GM19467 (cell line): ENCODE data around the gene PPP1R9A.

ENCODE experiments used
- ATAC-seq: cut with Tn5 transposase; IDR thresholded peaks from one replicate; pipeline ENCODE4 v1.9.1; 2021; ENCODE audit warnings: mild to moderate bottlenecking, moderate library complexity; ENCODE audit not compliant: unreplicated experiment

Gene PPP1R9A

GRCh38 chr7:95311389-95311788 lies 404.0 kb downstream of the PPP1R9A start:
- ATAC-seq = no peak

GRCh38 chr7:95312561-95312960 lies 405.2 kb downstream of the PPP1R9A start:
- ATAC-seq = no peak

- ATAC-seq = peak; percentile 84
Measured at GRCh38 chr7:95316588-95316987, 409.2 kb downstream of the PPP1R9A start.

GRCh38 chr7:95317546-95317945 lies 410.2 kb downstream of the PPP1R9A start:
- ATAC-seq = no peak

- ATAC-seq = no peak
Measured at GRCh38 chr7:95317966-95318365, 410.6 kb downstream of the PPP1R9A start.

GRCh38 chr7:95318501-95319100 lies 411.2 kb downstream of the PPP1R9A start:
- ATAC-seq = no peak

GRCh38 chr7:95319570-95319969 lies 412.2 kb downstream of the PPP1R9A start:
- no peak for ATAC-seq

GRCh38 chr7:95320651-95321050 lies 413.3 kb downstream of the PPP1R9A start:
- ATAC-seq = no peak

- ATAC-seq = no peak
Measured at GRCh38 chr7:95321720-95322119, 414.3 kb downstream of the PPP1R9A start.

GRCh38 chr7:95322396-95322795 lies 415.0 kb downstream of the PPP1R9A start:
- no peak for ATAC-seq

GRCh38 chr7:95322854-95323253 lies 415.5 kb downstream of the PPP1R9A start:
- no peak for ATAC-seq

- ATAC-seq = no peak
Measured at GRCh38 chr7:95323410-95324129, 416.2 kb downstream of the PPP1R9A start.

- ATAC-seq = peak; percentile 63
Measured at GRCh38 chr7:95324431-95324830, 417.0 kb downstream of the PPP1R9A start, which contains the start of gene PON1. PON1 (minus strand) TSS chr7:95324532; CDS start chr7:95324475, 57 bp downstream.

- no peak for ATAC-seq
Measured at GRCh38 chr7:95327356-95327755, 420.0 kb downstream of the PPP1R9A start.

- peak; percentile 85 for ATAC-seq
Measured at GRCh38 chr7:95330204-95330960, 423.0 kb downstream of the PPP1R9A start.

- peak; percentile 23 for ATAC-seq
Measured at GRCh38 chr7:95330961-95331337, 423.6 kb downstream of the PPP1R9A start.

GRCh38 chr7:95334447-95334846 lies 427.1 kb downstream of the PPP1R9A start:
- no peak for ATAC-seq

GRCh38 chr7:95335093-95335492 lies 427.7 kb downstream of the PPP1R9A start:
- ATAC-seq = no peak

GRCh38 chr7:95338832-95339231 lies 431.4 kb downstream of the PPP1R9A start:
- ATAC-seq = no peak

- no peak for ATAC-seq
Measured at GRCh38 chr7:95340491-95340890, 433.1 kb downstream of the PPP1R9A start.

- no peak for ATAC-seq
Measured at GRCh38 chr7:95342029-95342428, 434.6 kb downstream of the PPP1R9A start.
